Measurements from ENCODE around the gene SMNDC1.

DNA sequence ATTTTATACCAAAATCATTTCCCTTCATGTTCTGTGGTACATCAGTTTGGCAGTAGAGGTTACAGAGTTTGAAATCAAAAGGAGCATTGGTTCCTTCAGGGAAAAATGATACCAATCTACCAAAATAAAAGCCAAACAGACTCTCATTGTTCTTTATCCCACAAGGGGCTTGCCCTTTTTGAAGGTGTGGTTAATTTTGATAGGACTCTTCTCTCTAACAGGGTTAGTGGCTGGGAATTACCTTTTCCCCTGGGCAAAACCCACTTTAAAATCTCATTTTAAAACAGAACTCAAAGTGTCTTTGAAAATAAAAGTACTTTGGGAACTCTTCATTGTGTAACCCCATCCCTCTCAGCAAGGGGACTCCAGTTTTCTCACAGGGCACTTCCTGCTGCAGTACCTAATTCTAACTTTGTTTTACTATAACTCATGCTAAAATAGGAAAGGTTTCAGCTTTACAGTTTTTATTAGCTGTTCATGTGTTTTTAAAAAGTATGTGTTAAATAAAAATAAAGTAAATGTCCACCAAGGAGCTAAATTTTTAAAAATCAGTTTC lies 30.6 kb downstream of the SMNDC1 start:
- no peak for TF ChIP-seq POLR2AphosphoS5 (IDR thresholded peaks at IDR 0.05)
- no peak for TF ChIP-seq POLR2A (IDR thresholded peaks at IDR 0.05)
- TF ChIP-seq CTCF (IDR thresholded peaks at IDR 0.05): no peak
- no peak for TF ChIP-seq EP300 (IDR thresholded peaks at IDR 0.05)
